IgD-negative memory B cell (primary cell): ENCODE measurements around the gene GSTT2. TPM values are rescaled to one million over a fixed set of nuclear protein-coding genes. Genes with fewer than 3 reads are reported as not detected.
"Not testable (repeated sequence)": the region's sequence is repeated elsewhere in the genome, so short reads cannot be mapped to it uniquely, and the experiment has no call there.

Experiments used
- H3K27ac Mint-ChIP-seq, 3 donors: one replicate each; pipeline ENCODE4 v1.8.0; 2020 to 2022; ENCODE audit warnings: mild to moderate bottlenecking in 3 of 3, mixed read lengths in 3 of 3, moderate library complexity in 1 of 3
- H3K27me3 Mint-ChIP-seq: one replicate; pipeline ENCODE4 v1.8.0; 2021; ENCODE audit warnings: mixed read lengths
- H3K36me3 Mint-ChIP-seq: one replicate; pipeline ENCODE4 v1.8.0; 2020; ENCODE audit warnings: mild to moderate bottlenecking, mixed read lengths
- H3K4me1 Mint-ChIP-seq, 3 donors: one replicate each; pipeline ENCODE4 v1.8.0; 2020 to 2022; ENCODE audit warnings: mixed read lengths in 3 of 3, mild to moderate bottlenecking in 1 of 3
- H3K4me3 Mint-ChIP-seq, 4 donors: one replicate each; pipeline ENCODE4 v1.8.0; 2020 to 2022; ENCODE audit warnings: mild to moderate bottlenecking in 4 of 4, mixed read lengths in 4 of 4, moderate library complexity in 3 of 4
- H3K9me3 Mint-ChIP-seq, 3 donors: one replicate each; pipeline ENCODE4 v1.8.0; 2020 to 2021; ENCODE audit warnings: mixed read lengths in 3 of 3, mild to moderate bottlenecking in 1 of 3
- polyA plus RNA-seq: library from polyadenylated mRNA; unstranded; fragments of 300-500 nt; fragmentation: Illumina TruSeq; gene quantifications from one replicate; pipeline ENCODE4 v1.2.3, GENCODE V29; 2021

Gene GSTT2
- polyA plus RNA-seq, result not detected

DNA sequence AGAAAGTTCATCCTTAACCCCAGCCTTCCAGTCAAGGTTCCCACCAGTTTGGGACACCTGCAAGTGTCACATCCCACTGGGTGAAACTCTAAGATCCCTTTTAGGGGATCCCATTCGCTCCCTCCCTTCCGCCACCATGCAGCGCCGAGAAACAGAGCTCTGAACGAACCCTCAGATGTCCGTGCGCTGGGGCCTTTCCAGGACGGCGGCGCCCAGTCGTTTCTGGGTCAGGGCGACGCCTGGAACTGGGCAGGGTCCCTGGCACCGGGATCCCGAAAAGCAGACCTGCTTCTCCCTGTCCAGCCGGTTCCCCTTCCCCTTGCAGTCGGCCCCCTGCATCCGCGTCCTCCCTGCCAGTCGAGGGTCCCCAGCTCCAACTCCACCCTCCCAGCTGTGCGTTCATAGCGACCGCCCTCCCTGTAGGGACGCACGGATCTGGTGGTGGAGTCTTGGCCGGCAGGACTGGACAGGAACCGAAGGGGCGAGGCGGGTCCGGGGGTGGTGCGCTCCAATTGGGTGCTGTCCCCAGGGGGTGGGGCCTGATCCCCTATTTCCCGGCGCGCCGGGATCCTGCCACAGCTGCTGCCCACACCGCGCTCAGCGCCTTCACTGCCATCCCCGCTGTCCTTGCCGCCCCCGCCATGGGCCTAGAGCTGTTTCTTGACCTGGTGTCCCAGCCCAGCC lies at the start of gene GSTT2:
TSS of gene GSTT2 (plus strand) at position 578 of the 684 bp plus-strand sequence.
- H3K9me3 Mint-ChIP-seq, H3K4me3 Mint-ChIP-seq, H3K4me1 Mint-ChIP-seq, H3K27me3 Mint-ChIP-seq, H3K36me3 Mint-ChIP-seq, H3K27ac Mint-ChIP-seq: not testable (repeated sequence)

- Mint-ChIP-seq H3K4me3 (no peak overlapping the region), H3K36me3 (no peaks in the 10 kb centered on the region), H3K27me3 (no peaks in the 10 kb centered on the region), H3K27ac (no peak overlapping the region), H3K9me3 (no peaks in the 10 kb centered on the region), H3K4me1 (no peaks in the 10 kb centered on the region)
These were observed 41.5 kb upstream of the GSTT2 start for GRCh38 chr22:23938328-23939016.

- H3K27ac Mint-ChIP-seq, result no peak overlapping the region
- H3K36me3 Mint-ChIP-seq, result no peaks in the 10 kb centered on the region
These were observed 40.9 kb upstream of the GSTT2 start for GRCh38 chr22:23939017-23939357.

DNA sequence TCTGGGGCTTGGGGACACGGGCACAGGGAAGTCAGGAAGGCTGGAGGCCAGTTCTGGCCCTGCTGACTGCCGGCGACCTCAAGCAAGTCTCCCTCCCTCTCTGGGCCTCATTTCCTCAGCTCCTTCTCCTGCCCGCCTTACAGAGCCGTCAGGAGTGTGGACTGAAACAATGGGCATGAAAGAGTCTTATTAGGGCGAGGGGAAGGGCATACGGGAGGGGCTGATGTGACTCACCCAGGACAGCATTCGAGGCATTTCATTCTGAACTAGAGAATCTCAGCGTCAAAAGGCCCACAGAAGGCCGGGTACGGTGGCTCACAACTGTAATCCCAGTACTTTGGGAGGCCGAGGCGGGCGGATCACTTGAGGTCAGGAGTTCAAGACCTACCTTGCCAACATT lies 39.8 kb upstream of the GSTT2 start:
- H3K36me3 Mint-ChIP-seq, H3K27ac Mint-ChIP-seq, H3K4me3 Mint-ChIP-seq, H3K9me3 Mint-ChIP-seq, H3K4me1 Mint-ChIP-seq, H3K27me3 Mint-ChIP-seq: not testable (repeated sequence)

More at GRCh38 chr22:23939017-23939357, 40.9 kb upstream of the GSTT2 start:
- Mint-ChIP-seq H3K4me3 (no peak overlapping the region), H3K27me3 (no peaks in the 10 kb centered on the region), H3K9me3 (no peaks in the 10 kb centered on the region), H3K4me1 (no peaks in the 10 kb centered on the region)

GRCh38 chr22:23947391-23947790 lies 32.5 kb upstream of the GSTT2 start:
- H3K27ac Mint-ChIP-seq, H3K4me1 Mint-ChIP-seq, H3K36me3 Mint-ChIP-seq, H3K4me3 Mint-ChIP-seq, H3K27me3 Mint-ChIP-seq, H3K9me3 Mint-ChIP-seq: not testable (repeated sequence)

DNA sequence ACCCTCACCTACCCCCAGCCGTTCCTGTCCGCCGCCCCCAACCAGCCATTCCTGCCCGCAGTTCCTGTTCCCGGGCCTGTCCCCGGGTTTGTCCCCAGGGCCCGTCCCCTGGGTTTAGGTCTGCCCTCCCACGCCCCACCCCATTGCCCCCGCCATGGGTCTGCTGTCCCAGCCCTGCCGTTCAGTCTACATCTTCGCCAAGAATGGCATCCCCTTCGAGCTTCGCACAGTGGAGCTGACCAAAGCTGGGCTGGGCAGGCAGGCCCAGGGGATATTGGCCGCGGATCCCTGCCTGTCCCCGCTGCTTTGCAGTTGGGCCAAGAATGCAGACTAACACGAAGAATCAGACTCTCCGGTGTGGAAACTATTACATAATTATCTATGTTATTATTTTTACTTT lies 30.2 kb upstream of the GSTT2 start:
- not testable (repeated sequence) for H3K4me1 Mint-ChIP-seq, H3K9me3 Mint-ChIP-seq, H3K36me3 Mint-ChIP-seq, H3K4me3 Mint-ChIP-seq, H3K27me3 Mint-ChIP-seq, H3K27ac Mint-ChIP-seq

DNA sequence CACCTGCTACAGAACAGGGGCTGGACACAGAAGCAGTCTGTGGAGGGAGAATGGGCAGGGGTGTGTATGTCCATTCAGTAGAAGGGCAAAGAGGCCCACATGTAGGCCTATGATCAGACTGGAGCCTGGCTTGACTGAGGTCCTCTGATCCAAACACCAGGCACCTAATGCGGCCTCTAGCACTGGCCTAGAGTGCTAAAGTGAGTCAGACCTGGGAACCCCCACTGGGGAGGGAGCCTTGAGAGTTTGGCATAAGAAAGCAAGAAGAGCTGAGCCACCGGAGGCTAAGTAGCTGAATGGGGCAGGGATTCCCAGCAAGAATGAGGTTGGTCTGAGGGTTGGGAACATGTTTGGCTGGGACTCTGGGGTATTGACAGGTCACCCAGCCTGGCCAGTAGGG lies 28.6 kb upstream of the GSTT2 start:
- H3K27ac Mint-ChIP-seq, H3K36me3 Mint-ChIP-seq, H3K9me3 Mint-ChIP-seq, H3K4me1 Mint-ChIP-seq, H3K4me3 Mint-ChIP-seq, H3K27me3 Mint-ChIP-seq: not testable (repeated sequence)

GRCh38 chr22:23952794-23953405 lies 27.0 kb upstream of the GSTT2 start:
- not testable (repeated sequence) for H3K27me3 Mint-ChIP-seq, H3K4me1 Mint-ChIP-seq, H3K36me3 Mint-ChIP-seq, H3K9me3 Mint-ChIP-seq, H3K27ac Mint-ChIP-seq
- H3K4me3 Mint-ChIP-seq, result peak overlapping the region in 1 of 4 donors; percentile 61

DNA sequence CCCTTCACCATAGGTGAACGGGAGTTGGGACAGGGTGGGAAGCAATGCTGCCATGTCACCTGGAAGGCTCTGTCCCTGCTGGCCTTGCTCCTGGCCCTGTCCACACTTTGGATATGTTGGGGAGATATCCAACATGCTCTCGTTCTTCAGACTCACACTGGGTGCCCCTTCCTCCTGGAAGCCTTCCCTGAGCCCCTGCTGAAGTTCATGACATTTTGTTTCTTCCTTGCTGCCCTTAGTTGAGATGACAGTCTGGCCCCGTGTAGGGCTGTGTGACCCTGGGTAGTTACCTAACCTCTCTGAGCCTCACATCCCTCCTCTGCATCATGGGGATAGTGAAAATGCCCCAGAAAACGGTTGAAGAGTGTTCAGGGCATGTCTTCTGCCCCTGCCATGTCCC lies 26.4 kb upstream of the GSTT2 start:
- not testable (repeated sequence) for H3K4me3 Mint-ChIP-seq, H3K9me3 Mint-ChIP-seq, H3K4me1 Mint-ChIP-seq

GRCh38 chr22:23954193-23954990 lies 25.5 kb upstream of the GSTT2 start:
- H3K9me3 Mint-ChIP-seq, H3K4me3 Mint-ChIP-seq, H3K36me3 Mint-ChIP-seq, H3K4me1 Mint-ChIP-seq, H3K27me3 Mint-ChIP-seq: not testable (repeated sequence)
- peak overlapping the region in 1 of 3 donors; percentile 3 for H3K27ac Mint-ChIP-seq

More for the DNA sequence above, 26.4 kb upstream of the GSTT2 start:
- not testable (repeated sequence) for H3K27me3 Mint-ChIP-seq, H3K27ac Mint-ChIP-seq, H3K36me3 Mint-ChIP-seq

DNA sequence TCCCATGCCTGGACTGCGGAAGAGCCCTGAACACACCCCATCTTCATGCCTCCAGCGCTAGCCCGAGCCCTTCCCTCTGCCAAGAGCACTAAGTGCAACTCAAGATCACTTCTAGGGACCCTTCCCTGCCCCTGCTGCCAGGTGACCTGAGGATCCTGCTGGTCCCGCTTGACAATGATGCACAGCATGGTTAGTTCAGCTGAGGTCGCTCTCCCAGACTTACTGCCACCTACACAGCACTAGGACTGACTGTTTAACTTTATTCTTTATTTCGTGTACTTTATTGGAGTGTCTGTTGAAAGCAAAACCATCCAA lies 25.0 kb upstream of the GSTT2 start:
- H3K9me3 Mint-ChIP-seq, H3K36me3 Mint-ChIP-seq, H3K4me3 Mint-ChIP-seq, H3K27ac Mint-ChIP-seq, H3K4me1 Mint-ChIP-seq, H3K27me3 Mint-ChIP-seq: not testable (repeated sequence)

- H3K9me3 Mint-ChIP-seq, H3K27ac Mint-ChIP-seq, H3K4me1 Mint-ChIP-seq, H3K4me3 Mint-ChIP-seq, H3K36me3 Mint-ChIP-seq, H3K27me3 Mint-ChIP-seq: not testable (repeated sequence)
These were observed 24.0 kb upstream of the GSTT2 start for GRCh38 chr22:23955886-23956285.

GRCh38 chr22:23956301-23956900 lies 23.5 kb upstream of the GSTT2 start:
- not testable (repeated sequence) for H3K9me3 Mint-ChIP-seq, H3K4me1 Mint-ChIP-seq, H3K4me3 Mint-ChIP-seq, H3K27me3 Mint-ChIP-seq, H3K36me3 Mint-ChIP-seq
- peak overlapping the region in 1 of 3 donors; percentile 9 for H3K27ac Mint-ChIP-seq

GRCh38 chr22:23961084-23961771 lies 18.7 kb upstream of the GSTT2 start, which contains the start of gene GSTT2B:
Gene GSTT2B, minus strand, starts transcription at chr22:23961195. Its CDS starts 64 bp downstream, at chr22:23961131.
- H3K4me3 Mint-ChIP-seq, H3K27me3 Mint-ChIP-seq, H3K36me3 Mint-ChIP-seq, H3K4me1 Mint-ChIP-seq, H3K27ac Mint-ChIP-seq, H3K9me3 Mint-ChIP-seq: not testable (repeated sequence)

- not testable (repeated sequence) for H3K9me3 Mint-ChIP-seq, H3K4me3 Mint-ChIP-seq, H3K27me3 Mint-ChIP-seq, H3K36me3 Mint-ChIP-seq, H3K27ac Mint-ChIP-seq
- peaks cover 0 to 17% (median 8%) of the 10 kb centered on the region in 3 donors for H3K4me1 Mint-ChIP-seq
These were observed 13.8 kb upstream of the GSTT2 start for GRCh38 chr22:23966094-23966493.
